ENCODE measurements around the gene PLPP3. TPM values are rescaled to one million over a fixed set of nuclear protein-coding genes. Genes with fewer than 3 reads are reported as not detected.

The PLPP3 gene
- total RNA-seq, 1 donor from 2014 or later, result not detected

GRCh38 chr1:56466538-56466937, 112.8 kb downstream of the PLPP3 start:
- Mint-ChIP-seq H3K36me3 (ENCODE audit: low read depth) (no peaks in the 10 kb centered on the region), H3K27ac (no peak overlapping the region), H3K4me3 (ENCODE audit: low read depth) (no peak overlapping the region), H3K4me1 (ENCODE audit: low read depth) (no peaks in the 10 kb centered on the region), H3K27me3 (ENCODE audit: low read depth) (no peaks in the 10 kb centered on the region), H3K9me3 (no peaks in the 10 kb centered on the region)
- intact Hi-C loops (cut with micrococcal nuclease), result no loop called here
- DNase-seq (ENCODE audit: low spot score), result no peak

DNA sequence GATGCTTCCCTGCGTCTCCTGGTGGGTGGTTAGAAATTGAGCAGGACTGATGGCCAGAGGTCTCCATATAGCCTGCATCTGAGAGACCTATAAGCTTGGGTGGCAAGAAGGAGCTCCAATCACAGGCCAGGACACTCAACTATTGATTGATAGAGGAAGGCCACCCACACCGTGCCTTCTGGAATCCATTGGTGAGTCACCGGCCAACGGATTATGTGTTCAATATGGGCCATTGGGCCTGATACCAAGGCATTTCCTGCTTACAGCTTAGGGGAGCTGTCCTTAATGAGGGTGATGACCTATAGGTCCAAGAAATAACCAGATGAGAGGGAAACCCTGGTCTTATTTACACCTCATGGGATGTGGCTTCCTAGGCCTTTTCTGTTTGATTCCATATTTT, 115.1 kb downstream of the PLPP3 start:
- Mint-ChIP-seq H3K27me3 (ENCODE audit: low read depth) (no peaks in the 10 kb centered on the region), H3K4me1 (ENCODE audit: low read depth) (no peaks in the 10 kb centered on the region), H3K4me3 (ENCODE audit: low read depth) (no peak overlapping the region), H3K27ac (no peak overlapping the region), H3K9me3 (no peaks in the 10 kb centered on the region), H3K36me3 (ENCODE audit: low read depth) (no peaks in the 10 kb centered on the region)
- DNase-seq (ENCODE audit: low spot score), result no peak
- intact Hi-C loops (cut with micrococcal nuclease), result no loop called here

- Mint-ChIP-seq H3K27ac (no peak overlapping the region), H3K36me3 (ENCODE audit: low read depth) (no peaks in the 10 kb centered on the region), H3K4me1 (ENCODE audit: low read depth) (no peaks in the 10 kb centered on the region), H3K9me3 (no peaks in the 10 kb centered on the region), H3K4me3 (ENCODE audit: low read depth) (no peak overlapping the region), H3K27me3 (ENCODE audit: low read depth) (no peaks in the 10 kb centered on the region)
- no peak for DNase-seq (ENCODE audit: low spot score)
- intact Hi-C loops (cut with micrococcal nuclease), result no loop called here
These were observed 116.0 kb downstream of the PLPP3 start for GRCh38 chr1:56463376-56463775.

DNA sequence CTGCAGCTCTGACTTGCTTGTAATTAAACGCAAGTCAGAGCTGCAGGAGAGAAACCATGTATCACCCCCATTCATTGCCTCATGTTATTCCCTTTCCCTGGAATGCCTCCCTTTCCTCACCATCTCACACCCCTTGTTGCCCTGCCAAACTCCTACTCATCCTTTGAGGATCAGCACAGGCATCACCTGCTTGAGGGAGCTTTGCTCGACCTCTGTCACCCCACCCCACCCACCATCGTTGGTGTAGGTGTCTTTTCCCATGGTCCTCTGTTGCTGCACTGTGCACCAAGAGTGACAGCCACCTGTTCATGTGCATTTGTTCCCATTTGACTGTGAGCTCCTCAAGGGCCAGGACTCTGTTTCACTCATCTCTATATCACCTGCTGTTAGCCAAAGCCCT, 117.2 kb downstream of the PLPP3 start:
- Mint-ChIP-seq H3K27me3 (ENCODE audit: low read depth) (no peaks in the 10 kb centered on the region), H3K36me3 (ENCODE audit: low read depth) (no peaks in the 10 kb centered on the region), H3K4me3 (ENCODE audit: low read depth) (no peak overlapping the region), H3K4me1 (ENCODE audit: low read depth) (no peaks in the 10 kb centered on the region), H3K27ac (no peak overlapping the region), H3K9me3 (no peaks in the 10 kb centered on the region)
- intact Hi-C loops (cut with micrococcal nuclease), result no loop called here
- DNase-seq (ENCODE audit: low spot score), result no peak

DNA sequence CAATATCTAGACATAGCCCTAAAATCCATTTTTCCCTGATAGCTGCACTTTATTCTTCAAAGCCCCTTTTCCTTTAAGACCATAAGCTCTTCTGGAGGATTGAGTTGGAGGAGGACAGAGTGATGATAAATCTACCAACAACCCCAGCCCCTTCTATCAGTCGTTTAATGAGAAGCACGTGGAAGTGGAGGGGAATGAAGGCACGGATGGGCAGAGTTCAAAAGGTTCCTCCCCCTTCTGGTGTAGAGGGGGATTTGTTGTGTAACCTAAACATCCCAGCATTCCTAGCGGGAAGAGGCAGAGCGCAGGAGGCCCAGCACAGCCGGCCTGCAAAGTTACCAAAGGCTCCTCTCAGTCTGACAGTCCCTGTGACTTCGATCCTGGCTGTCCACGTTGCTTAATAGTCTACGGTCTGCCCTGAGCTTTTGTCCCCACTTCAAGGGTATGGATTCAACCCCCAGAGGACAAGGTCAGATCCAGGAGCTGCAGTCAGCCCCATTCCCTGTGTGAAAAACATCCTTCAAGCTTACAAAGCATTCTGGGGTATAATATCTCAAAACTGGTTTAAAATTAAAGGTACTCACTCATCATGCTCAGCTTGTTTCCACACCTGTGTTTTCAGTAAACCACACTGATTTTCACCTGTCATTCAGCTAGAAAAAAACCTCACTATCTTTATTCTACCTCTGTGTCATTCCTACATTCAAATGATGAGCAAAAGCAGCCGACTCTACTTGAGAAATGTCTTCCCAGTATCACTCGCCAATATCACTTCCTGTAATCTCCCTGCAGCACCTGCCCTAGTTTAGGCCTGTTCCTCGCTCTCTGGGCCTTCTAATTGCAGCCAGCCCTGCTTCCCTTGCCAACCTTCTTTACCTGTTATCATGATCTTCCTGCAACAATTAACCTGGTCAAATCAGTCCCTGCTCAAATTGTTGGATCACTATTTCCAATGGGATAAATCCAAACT, 117.9 kb downstream of the PLPP3 start:
- Mint-ChIP-seq H3K9me3 (no peaks in the 10 kb centered on the region), H3K4me1 (ENCODE audit: low read depth) (no peaks in the 10 kb centered on the region), H3K4me3 (ENCODE audit: low read depth) (no peak overlapping the region), H3K27ac (no peak overlapping the region), H3K27me3 (ENCODE audit: low read depth) (no peaks in the 10 kb centered on the region), H3K36me3 (ENCODE audit: low read depth) (no peaks in the 10 kb centered on the region)
- intact Hi-C loops (cut with micrococcal nuclease), result no loop called here
- DNase-seq (ENCODE audit: low spot score), result no peak

DNA sequence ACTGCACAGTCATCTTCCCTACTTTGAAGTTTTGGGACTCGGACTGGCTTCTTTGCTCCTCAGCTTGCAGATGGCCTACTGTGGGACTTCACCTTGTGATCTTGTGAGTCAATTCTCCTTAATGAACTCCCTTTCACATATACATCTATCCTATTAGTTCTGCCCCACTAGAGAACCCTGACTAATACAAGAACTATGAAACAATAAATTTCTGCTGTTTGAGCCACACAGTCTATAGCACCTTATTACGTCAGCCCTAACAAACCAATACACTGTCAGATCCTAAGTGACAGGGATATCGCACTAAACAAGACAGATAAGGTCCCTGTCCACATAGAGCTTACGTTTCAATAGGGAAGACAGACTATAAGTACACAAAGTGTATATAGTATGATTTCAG, 120.1 kb downstream of the PLPP3 start:
- Mint-ChIP-seq H3K9me3 (no peaks in the 10 kb centered on the region), H3K27me3 (ENCODE audit: low read depth) (no peaks in the 10 kb centered on the region), H3K36me3 (ENCODE audit: low read depth) (no peaks in the 10 kb centered on the region), H3K27ac (no peak overlapping the region), H3K4me1 (ENCODE audit: low read depth) (no peaks in the 10 kb centered on the region), H3K4me3 (ENCODE audit: low read depth) (no peak overlapping the region)
- intact Hi-C loops (cut with micrococcal nuclease), result no loop called here
- DNase-seq (ENCODE audit: low spot score), result no peak

- H3K9me3 Mint-ChIP-seq, result no peaks in the 10 kb centered on the region
- no peaks in the 10 kb centered on the region for H3K36me3 Mint-ChIP-seq (ENCODE audit: low read depth)
- no peak overlapping the region for H3K4me3 Mint-ChIP-seq (ENCODE audit: low read depth)
- no peaks in the 10 kb centered on the region for H3K27me3 Mint-ChIP-seq (ENCODE audit: low read depth)
- H3K4me1 Mint-ChIP-seq (ENCODE audit: low read depth), result no peaks in the 10 kb centered on the region
- no peak overlapping the region for H3K27ac Mint-ChIP-seq
- no peak for DNase-seq (ENCODE audit: low spot score)
- intact Hi-C loops (cut with micrococcal nuclease), result no loop called here
These were observed 121.5 kb downstream of the PLPP3 start for GRCh38 chr1:56457756-56458375.

DNA sequence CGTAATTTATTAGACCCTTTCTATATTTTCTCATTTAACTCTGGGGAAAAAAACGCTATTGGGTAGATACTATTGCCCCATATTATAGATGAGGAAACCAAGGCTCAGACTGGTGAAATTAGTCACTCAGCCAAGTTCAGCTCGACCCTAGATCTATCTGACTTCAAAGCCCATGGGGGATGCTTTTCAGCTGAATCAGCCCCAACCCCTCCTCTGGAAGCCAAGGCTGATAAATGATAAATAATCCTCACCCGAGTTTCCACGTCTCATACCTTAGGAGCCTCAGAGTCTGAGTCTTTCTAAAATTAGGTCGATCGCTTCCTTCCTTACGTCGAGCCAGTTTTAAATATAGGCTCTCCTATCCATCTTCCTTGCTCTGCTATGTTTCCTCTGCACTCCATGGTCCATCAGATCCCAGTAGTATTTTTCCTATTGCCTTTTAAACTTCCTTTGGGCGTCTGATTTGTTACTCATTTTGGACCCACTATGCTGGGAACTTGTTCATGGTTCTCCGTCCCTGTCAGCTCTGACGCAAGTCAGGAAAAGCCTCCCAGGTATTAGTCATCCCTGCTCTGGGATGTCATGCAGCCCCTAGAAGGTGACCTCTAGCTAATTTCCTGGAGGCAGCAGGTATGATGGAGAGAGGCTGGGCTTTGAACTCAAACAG, 122.8 kb downstream of the PLPP3 start:
- Mint-ChIP-seq H3K36me3 (ENCODE audit: low read depth) (no peaks in the 10 kb centered on the region), H3K4me1 (ENCODE audit: low read depth) (no peaks in the 10 kb centered on the region), H3K27ac (no peak overlapping the region), H3K4me3 (ENCODE audit: low read depth) (no peak overlapping the region), H3K27me3 (ENCODE audit: low read depth) (no peaks in the 10 kb centered on the region), H3K9me3 (no peaks in the 10 kb centered on the region)
- intact Hi-C loops (cut with micrococcal nuclease), result no loop called here
- DNase-seq (ENCODE audit: low spot score), result no peak

DNA sequence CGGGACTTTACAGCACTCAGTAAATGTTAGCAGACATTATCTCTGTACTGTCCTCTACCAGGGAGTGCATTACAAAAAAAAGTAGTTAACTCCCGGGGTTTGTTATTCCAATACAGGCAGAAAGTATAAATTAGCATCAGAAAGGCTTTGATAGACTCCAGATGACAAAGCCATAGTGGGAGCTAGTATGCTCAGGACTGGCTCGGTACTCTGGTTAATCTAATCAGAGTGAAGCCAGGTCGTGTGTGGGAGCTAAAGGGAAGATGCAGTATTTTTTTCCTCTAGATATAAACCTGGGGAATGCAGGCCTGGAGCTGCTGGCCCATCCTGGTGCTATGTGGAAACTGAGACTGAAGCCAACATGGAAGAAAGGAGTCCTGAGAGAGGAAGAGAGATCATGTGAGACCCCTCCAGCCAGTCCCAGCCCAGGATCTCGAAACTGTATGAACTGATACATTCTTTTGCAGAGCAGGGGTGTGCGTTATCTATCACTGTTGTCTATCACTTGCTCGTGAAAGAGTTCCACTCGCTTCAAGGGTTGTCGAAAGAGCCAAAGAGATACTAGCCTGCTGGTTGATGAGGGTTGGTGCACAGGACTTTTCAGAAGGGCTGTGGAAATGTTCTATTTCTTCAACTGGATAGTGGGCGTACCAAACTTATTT, 125.8 kb downstream of the PLPP3 start:
- Mint-ChIP-seq H3K9me3 (no peaks in the 10 kb centered on the region), H3K27ac (no peak overlapping the region), H3K4me3 (ENCODE audit: low read depth) (no peak overlapping the region), H3K36me3 (ENCODE audit: low read depth) (no peaks in the 10 kb centered on the region), H3K4me1 (ENCODE audit: low read depth) (no peaks in the 10 kb centered on the region), H3K27me3 (ENCODE audit: low read depth) (no peaks in the 10 kb centered on the region)
- intact Hi-C loops (cut with micrococcal nuclease), result no loop called here
- DNase-seq (ENCODE audit: low spot score), result no peak

GRCh38 chr1:56453016-56453415, 126.3 kb downstream of the PLPP3 start:
- Mint-ChIP-seq H3K27ac (no peak overlapping the region), H3K27me3 (ENCODE audit: low read depth) (no peaks in the 10 kb centered on the region), H3K4me3 (ENCODE audit: low read depth) (no peak overlapping the region), H3K4me1 (ENCODE audit: low read depth) (no peaks in the 10 kb centered on the region), H3K9me3 (no peaks in the 10 kb centered on the region), H3K36me3 (ENCODE audit: low read depth) (no peaks in the 10 kb centered on the region)
- no peak for DNase-seq (ENCODE audit: low spot score)
- intact Hi-C loops (cut with micrococcal nuclease), result no loop called here

GRCh38 chr1:56452027-56453011, 127.0 kb downstream of the PLPP3 start:
- intact Hi-C loops (cut with micrococcal nuclease), result no loop called here
- H3K4me3 Mint-ChIP-seq (ENCODE audit: low read depth), result no peak overlapping the region
- no peaks in the 10 kb centered on the region for H3K4me1 Mint-ChIP-seq (ENCODE audit: low read depth)
- no peaks in the 10 kb centered on the region for H3K27me3 Mint-ChIP-seq (ENCODE audit: low read depth)
- DNase-seq (ENCODE audit: low spot score), result no peak
- no peaks in the 10 kb centered on the region for H3K9me3 Mint-ChIP-seq
- H3K27ac Mint-ChIP-seq, result no peak overlapping the region
- H3K36me3 Mint-ChIP-seq (ENCODE audit: low read depth), result no peaks in the 10 kb centered on the region

GRCh38 chr1:56451491-56451890, 127.9 kb downstream of the PLPP3 start:
- no peak for DNase-seq (ENCODE audit: low spot score)
- H3K27me3 Mint-ChIP-seq (ENCODE audit: low read depth), result no peaks in the 10 kb centered on the region
- H3K9me3 Mint-ChIP-seq, result no peaks in the 10 kb centered on the region
- no peaks in the 10 kb centered on the region for H3K4me1 Mint-ChIP-seq (ENCODE audit: low read depth)
- no peak overlapping the region for H3K27ac Mint-ChIP-seq
- no peaks in the 10 kb centered on the region for H3K36me3 Mint-ChIP-seq (ENCODE audit: low read depth)
- no peak overlapping the region for H3K4me3 Mint-ChIP-seq (ENCODE audit: low read depth)
- intact Hi-C loops (cut with micrococcal nuclease), result no loop called here

Data from activated T-helper 2 cell treated with anti-CD3 and anti-CD28 coated beads, Interferon-gamma antibody, Interleukin-2, Interleukin-4, amounts not matched to agents 10 μg/mL and 5 μg/mL and 100 μg/mL, durations not matched to agents 14 hours and 24 hours and 36 hours (primary cell).